SK-N-MC (cell line): ENCODE results near the gene ULK2.

Source experiments
- EZH2 ChIP-seq: fragments of 200-600 bp; sonication (generic); IDR thresholded peaks from one replicate; pipeline ENCODE4 v1.6.1; 2017; ENCODE audit warnings: antibody characterized with exemption
- POLR2AphosphoS5 ChIP-seq: IDR thresholded peaks from 2 replicates; pipeline ENCODE4 v1.6.1; 2012; ENCODE audit warnings: mild to moderate bottlenecking, low read depth, low read length, borderline replicate concordance

DNA sequence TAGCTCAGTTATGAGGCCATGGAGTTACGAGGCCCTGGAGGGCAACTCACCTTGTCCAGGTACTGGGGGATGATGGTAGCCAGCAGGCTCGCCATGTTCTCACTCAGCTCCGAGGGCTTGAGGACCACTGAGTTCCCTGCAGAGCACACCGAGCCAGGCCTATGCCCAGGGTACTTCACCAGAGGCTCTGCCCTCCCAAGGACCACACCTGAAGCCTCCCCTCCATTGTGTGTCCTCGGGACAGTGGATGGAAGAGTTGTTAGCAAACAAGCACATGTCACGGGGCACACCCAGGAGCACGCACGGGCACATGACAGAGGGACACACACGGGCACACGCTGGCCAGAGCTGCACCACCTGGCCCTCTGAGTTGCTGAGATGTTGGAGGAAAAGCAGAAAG is 125.2 kb downstream of the ULK2 start:
- no peak for TF ChIP-seq POLR2AphosphoS5
- TF ChIP-seq EZH2, result no peak
